AG10803 (cell line): ENCODE results near the gene SPAST.

Experiments used
- DNase-seq: peaks from one replicate; pipeline ENCODE4 v3.0.0; 2010; ENCODE audit warnings: low read depth
- H3K4me3 ChIP-seq: 2 replicates; pipeline ENCODE4 v1.5.1; 2011; ENCODE audit warnings: mild to moderate bottlenecking, low read length, control low read depth
- TF ChIP-seq, protein P1 (sequence below): conservative IDR thresholded peaks from 2 replicates; pipeline ENCODE4 v1.5.1; 2011; ENCODE audit warnings: mild to moderate bottlenecking, low read length, control low read depth, inconsistent platforms

SPAST gene

DNA sequence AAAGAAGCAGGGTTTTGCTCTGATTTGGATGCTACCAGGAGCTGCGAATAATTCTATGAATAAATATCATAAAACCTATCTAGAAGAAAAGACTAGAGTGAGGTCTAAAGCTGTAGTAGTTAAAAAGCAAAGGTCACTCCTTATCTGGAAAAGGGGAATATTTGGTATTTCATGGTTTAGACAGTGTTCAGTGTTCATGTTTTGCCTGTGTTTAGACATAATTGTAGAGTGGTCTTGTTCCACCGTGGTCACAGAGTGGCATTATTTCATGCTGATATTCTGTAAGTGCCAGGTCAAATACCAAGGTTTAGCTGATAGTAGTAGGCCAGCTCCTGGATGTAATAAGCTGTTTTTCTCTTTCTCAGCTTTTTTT is 10.8 kb downstream of the SPAST start:
- DNase-seq, result no peak
- H3K4me3 ChIP-seq, result no peak overlapping the region
- TF ChIP-seq, protein P1, sequence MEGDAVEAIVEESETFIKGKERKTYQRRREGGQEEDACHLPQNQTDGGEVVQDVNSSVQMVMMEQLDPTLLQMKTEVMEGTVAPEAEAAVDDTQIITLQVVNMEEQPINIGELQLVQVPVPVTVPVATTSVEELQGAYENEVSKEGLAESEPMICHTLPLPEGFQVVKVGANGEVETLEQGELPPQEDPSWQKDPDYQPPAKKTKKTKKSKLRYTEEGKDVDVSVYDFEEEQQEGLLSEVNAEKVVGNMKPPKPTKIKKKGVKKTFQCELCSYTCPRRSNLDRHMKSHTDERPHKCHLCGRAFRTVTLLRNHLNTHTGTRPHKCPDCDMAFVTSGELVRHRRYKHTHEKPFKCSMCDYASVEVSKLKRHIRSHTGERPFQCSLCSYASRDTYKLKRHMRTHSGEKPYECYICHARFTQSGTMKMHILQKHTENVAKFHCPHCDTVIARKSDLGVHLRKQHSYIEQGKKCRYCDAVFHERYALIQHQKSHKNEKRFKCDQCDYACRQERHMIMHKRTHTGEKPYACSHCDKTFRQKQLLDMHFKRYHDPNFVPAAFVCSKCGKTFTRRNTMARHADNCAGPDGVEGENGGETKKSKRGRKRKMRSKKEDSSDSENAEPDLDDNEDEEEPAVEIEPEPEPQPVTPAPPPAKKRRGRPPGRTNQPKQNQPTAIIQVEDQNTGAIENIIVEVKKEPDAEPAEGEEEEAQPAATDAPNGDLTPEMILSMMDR, result no peak

DNA sequence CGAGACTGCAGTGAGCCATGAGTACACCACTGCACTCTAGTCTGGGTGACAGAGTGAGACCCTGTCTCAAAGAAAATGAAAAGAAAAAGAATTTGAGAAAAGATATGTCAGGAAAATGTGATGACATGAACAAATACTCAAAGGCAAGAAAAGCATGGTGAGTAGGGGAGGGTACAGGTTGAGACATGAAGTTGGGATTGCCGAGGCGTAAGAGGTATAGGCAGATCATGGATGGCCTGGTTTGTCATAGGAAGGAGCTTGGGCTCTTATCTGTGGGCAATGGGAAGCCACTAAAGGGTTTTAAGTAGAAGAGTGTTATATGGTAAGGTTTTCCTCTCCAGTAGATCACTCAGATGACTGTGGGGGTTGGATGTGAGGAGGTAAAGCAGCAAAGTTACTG is 32.3 kb downstream of the SPAST start:
- DNase-seq, result no peak
- TF ChIP-seq, protein P1, result no peak

DNA sequence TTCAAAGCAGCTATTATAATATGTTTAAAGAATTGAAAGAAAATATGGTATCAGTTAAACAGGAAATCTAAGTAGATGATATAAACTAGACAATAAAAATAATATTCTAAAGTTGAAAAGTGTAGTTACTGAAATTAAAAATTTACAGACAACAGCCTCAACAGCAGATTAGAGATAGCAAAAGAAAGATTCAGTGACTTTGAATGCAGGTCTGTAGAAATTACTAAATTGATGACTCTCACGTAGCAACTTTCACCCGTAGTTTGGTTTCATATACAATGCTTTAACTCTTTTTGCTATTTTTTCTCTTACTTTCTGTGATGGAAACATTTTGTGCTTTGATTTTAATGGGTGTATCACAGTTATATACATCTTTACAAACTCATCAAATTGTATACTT is 44.8 kb downstream of the SPAST start:
- DNase-seq, result no peak
- H3K4me3 ChIP-seq, result no peak overlapping the region
- TF ChIP-seq, protein P1, result no peak

More for the DNA sequence above, 32.3 kb downstream of the SPAST start:
- H3K4me3 ChIP-seq, result no peak overlapping the region

DNA sequence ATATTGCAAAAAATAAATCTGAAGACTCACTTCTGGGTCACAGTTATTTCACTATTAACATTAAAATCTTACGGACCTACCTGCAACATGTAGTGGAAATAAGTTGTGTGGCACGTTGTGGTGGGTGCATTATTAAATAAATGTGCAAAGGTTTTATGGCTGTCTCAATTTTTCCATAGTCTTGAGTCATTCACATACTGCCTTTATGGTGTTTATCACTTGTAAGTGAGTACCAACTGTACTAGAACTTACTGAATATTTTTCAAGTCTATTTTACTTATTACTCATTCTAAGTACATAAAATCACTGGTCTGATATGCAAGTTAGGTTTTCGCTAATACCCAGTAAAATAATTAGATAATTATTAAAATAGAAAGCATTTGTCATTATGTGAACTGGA is 54.7 kb downstream of the SPAST start:
- H3K4me3 ChIP-seq, result no peak overlapping the region
- DNase-seq, result no peak
- TF ChIP-seq, protein P1, result no peak

DNA sequence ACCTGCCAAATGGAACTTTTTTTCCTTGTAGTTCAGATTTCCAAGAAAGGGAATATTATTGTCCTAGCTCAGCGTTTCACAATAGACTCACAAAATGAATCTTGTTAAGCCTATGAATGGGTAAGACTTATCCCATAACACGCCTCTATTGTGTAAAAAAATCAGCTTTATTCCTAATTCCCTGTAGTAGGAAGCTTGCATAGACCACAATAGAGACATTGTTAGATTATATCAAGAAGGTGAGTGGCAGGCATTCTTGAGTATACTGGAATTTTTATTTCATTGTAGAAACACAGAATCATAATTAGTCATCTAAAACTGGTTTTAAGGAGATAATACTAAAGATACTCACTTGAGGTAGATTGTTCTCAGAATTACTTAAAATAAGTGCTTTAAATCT is 55.8 kb downstream of the SPAST start:
- no peak for DNase-seq
- TF ChIP-seq, protein P1, result no peak
- H3K4me3 ChIP-seq, result no peak overlapping the region

DNA sequence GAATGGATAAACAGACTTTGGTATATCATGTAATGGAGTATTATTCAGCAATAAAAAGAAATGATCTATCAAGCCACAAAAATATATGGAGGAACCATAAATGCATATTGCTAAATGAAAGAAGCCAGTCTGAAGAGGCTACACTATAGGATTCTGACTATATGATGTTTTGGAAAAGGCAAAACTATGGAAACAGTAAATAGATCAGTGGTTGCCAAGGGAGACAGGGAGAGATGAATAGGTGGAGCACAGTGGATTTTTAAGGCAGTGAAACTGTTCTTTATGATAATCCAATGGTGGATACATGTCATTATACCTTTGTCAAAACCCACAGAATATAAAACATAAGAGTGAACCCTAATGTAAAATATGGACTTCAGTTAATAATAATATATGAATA is 61.3 kb downstream of the SPAST start:
- no peak overlapping the region for H3K4me3 ChIP-seq
- no peak for DNase-seq
- TF ChIP-seq, protein P1, result no peak

DNA sequence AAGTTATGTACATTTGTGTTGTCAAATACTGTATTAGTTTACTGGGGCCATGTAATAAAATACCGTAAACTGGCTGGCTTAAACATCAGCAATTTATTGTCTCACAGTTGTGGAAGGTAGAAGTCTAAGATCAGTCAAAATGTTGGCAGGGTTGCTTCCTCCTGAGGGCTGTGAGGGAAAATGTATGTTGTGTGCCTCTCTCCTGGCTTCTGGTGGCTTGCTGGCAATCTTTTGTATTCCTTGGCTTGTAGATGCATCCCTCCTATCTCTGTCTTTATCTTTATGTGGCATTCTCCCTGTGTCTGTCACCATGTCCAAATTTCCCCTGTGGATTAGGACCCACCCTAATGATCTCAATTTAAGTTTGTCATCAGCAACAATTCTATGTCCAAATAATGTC is 65.3 kb downstream of the SPAST start:
- TF ChIP-seq, protein P1, result no peak
- DNase-seq, result no peak
- no peak overlapping the region for H3K4me3 ChIP-seq
